Stimulated activated CD4-positive, alpha-beta T cell treated with anti-CD3 and anti-CD28 coated beads, Interleukin-15, amount 100 ng/mL, for 1 hour (primary cell): ENCODE measurements around the gene SPDEF.

ENCODE experiments used
- DNase-seq, 2 donors: peaks; one replicate each; pipeline ENCODE4 v3.0.0-alpha.2; 2020; ENCODE audit warnings: low read depth in 1 of 2, low spot score in 1 of 2

SPDEF gene

GRCh38 chr6:34563513-34563870 lies 7.4 kb upstream of the SPDEF start:
- DNase-seq = no peak

- DNase-seq = no peak
Measured at GRCh38 chr6:34562861-34563512, 6.9 kb upstream of the SPDEF start.

DNA sequence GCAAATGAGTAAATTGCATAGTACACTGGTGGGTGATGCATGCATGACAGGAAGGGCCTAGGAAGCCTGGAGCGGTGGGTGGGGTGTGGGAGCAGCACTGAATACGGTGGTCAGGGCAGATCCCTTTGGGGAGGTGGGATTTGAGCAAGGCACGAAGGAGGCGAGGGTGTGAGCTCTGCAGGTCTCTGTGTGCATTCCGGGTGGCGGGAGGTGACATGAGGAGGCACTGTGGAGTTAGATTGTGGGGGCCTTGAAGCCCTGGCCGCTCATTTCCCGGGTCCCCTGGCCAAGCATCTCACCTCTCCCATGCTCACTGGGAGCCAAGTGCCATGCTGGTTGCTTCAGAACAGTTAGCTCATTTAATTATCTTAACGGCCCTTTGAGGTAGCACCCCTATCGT lies 6.2 kb upstream of the SPDEF start:
- no peak for DNase-seq

DNA sequence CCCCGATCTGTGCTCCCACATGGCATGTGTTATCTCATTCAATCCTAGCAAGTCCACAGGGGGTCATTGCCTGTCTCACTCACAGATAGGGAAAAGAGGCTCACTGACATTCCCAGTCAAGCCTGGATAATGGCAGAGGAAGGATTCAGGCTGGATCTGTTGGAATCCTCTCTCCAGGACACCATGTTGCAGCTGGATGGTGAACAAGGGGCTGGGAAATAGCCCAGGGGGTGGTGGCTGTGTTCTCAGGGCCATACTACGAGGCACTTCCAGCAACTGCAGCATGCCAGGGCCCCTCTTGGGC lies 5.0 kb upstream of the SPDEF start:
- no peak for DNase-seq

DNA sequence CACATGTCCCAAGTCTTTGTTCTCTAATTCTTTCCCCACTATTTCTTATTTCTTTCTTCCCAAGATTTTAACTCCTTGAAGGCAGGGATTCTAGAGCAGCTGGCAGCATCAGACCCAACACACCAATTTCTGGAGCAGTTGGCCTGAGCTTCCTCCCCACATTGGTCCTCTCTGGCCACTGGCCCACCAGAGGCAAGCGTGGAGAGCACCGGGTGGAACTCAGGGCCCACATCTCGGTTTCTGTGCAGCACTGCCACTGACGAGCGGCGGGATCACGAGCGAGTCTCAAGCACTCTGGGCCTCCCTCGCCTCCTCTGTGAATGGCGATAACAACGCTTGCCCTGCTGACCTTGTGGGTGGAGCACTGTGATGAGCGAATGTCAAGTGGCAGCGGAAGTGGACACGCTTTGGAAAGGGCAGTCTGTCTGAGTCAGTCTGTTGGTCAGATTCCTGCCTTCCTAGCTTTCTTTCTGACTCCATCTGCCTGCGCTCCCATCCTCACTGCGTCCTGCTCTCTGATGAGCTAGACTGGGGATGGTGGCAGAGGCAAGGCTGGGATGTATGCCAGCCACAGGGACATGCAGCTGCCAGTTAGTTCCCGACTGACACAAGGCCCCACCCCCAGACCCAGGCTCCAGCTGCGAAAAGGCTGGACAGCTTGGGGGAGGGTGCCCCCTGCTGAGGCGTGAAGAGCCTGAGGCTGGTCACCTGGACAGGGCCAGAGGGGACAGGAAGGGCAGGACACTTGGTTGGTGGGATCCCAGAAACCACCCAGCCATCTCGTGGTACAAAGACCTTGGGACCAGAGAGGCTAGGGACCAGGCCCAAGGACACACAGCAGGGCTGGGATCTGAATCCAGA lies 4.5 kb upstream of the SPDEF start:
- no peak for DNase-seq

GRCh38 chr6:34559651-34560365 lies 3.7 kb upstream of the SPDEF start:
- DNase-seq = no peak

DNA sequence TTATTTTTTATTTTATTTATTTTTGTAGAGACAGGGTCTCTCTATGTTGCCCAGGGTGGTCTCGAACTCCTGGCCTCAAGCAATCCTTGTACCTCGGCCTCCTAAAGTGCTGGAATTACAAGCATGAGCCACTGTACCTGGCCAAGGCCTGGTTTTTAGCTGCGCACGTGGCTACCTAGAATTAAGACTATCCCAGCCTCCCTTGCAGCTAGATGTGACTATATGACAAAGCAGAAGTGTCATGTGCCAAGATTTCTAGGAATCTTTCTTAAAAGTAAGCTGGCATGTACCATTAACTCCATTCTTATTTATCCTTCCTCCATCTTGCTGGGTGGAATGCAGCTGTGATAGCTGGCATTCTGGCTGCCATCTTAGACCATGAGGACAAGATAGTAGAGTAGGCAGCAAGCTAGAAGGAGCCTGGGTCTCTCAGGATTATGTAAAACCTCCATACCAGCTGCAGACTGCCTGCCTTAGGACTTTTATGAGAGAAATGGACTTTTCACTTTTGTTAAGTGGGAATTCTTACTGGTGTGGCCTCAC lies 2.1 kb upstream of the SPDEF start:
- DNase-seq = no peak

DNA sequence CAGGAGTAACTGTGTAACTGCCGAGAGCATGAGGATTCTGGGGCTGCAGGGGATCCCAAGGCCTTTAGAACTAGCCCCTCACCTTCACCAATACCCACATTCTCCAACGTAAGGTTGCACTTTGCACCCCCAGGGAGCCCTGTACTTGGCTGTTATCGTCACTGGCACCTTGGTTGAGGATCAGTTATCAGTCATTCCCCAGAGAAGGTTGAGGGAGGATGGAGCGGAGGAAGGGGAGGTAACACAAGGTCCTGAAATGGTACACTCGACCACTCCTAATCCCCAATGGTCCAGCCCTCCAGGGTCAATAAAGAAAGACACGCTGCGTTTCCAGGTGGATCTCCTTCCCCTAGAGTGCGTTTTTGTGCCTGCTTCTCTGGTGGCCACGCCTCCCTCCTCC lies 1.1 kb upstream of the SPDEF start:
- no peak for DNase-seq

DNA sequence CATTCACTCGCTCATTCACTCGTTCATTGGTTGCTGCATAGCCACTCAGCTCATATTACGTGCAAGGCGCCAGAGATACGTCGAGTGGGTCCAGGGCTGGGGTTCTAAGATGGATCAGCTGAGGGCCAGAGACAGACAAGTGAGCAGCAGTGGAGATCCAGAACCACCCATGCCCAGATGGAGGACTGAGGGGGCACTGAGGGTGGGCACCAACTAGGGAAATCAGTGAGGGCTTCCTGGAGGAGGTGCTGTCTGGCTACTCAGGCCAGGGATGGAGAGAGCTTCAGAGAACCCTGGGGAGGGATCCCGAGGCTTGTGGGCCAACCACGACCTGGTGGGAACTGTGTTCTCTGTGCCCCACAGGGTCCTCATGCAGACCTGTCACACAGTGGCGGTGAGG lies 364 bp upstream of the SPDEF start:
- no peak for DNase-seq

DNA sequence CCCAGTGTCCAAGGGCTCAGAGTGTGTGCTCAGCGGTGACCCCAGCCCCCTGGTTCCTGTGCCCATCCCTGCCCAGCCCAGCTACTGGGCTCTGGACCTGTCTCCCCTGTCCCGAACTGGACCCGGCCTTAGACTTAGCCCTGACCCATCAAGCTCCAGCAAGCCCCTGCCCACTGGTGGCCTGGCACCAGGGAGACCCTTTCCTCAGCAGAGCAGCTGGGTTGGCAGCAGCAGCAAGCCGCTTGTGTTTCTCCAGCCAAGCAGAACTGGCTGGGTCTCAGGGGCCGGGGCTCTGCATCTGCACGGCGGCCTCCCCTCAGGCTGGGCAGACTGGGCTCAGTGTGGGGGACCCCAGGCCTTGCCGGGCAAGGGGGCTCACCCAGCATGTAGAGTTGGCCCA lies 801 bp downstream of the SPDEF start:
- DNase-seq = no peak

- DNase-seq = no peak
Measured at GRCh38 chr6:34555007-34555322, 1.2 kb downstream of the SPDEF start.

DNA sequence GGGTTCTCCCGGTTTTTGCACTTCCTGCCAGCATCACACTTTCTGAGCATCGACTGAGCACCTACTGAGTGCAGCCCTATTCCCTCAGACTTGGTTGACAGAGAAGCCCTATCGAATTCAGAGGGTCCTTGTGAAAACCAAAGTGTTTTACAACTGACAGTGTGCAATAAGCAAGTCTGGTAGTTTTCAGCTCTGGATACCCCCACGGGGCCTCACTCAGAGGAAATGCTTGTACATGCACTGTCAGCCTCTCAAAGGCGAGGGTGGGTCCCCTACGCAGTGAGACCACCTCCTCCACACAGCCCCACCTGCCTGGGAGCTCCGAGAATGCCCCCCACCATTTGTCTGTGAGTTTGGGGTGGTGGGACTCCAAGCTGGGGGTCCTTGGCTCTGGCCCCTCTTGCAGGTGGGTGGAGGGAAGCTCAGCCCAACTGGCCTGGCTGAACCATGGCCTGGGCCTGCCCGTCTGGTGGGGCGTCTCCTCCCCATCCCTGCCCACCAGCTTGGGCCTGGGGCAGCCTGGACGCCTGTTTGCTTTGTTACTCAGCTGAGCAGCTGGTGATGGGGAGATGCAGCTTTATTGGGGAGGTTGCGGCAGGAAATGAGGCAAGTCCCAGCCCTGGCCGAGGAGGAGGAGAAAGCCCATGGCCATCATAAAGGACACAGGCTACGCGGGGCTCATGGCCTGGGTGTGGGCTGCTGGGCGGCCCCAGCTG lies 1.7 kb downstream of the SPDEF start:
- no peak for DNase-seq

DNA sequence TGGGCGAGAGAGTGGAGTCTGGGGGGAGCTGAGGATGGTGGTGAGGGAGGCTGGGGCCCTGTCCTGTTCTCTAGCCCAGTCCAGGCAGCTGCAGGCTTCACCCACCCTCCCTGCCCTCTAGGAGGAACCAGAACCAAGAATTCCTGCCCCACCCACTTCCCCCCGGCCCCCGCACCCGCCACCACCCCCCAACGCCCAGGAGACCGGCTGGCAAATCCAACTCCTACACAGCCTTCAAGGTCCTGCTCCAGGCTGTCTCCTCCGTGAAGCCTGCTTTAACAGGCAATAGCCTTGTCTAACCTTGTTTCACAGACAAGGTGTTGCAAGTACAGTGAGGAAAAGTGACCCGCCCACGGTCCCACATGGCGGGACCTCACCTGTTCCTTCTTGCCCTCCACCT lies 2.4 kb downstream of the SPDEF start:
- DNase-seq = no peak

DNA sequence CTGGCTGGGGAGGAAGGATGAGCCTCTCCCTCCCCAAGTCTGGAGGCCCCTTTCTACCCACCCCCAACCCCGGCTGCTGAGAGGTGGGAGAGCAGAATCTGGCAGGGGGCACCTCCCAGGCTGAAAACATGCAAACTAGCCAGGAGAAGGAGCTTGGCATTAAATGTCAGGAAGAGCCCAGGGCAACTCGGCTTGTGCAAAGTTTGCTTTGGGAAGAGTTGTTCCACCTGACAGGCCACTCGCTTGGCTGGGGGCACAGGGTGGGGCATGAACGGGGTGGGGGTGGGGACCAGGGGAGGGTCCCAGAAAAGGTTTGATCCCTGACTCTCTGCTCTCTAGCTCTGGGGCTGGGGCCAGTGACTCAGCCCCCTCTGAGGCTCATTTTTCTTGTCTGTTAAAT lies 3.0 kb downstream of the SPDEF start:
- no peak for DNase-seq

GRCh38 chr6:34552620-34553019 lies 3.5 kb downstream of the SPDEF start:
- no peak for DNase-seq

DNA sequence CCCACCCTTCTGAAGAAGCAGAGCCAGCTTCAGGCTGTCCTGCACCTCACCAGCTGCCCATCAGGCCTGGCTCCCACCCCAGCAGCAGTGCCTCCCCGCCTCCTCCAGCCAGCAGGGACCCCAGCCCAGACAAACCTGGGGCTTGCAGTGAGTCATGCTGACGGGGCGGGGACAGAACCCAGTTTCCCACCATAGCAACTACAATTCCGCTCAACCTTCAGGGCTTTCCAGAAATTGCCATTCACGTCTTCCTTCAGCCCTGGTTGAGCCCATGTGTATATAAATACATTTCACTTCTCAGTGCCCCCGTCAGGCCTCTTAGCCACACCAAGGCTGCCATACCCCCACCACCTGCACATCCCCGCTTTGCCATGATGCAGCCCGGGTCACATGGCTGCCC lies 4.4 kb downstream of the SPDEF start:
- DNase-seq = no peak

GRCh38 chr6:34549804-34550202 lies 6.3 kb downstream of the SPDEF start:
- DNase-seq = no peak

GRCh38 chr6:34549026-34549803 lies 6.9 kb downstream of the SPDEF start:
- DNase-seq = no peak

DNA sequence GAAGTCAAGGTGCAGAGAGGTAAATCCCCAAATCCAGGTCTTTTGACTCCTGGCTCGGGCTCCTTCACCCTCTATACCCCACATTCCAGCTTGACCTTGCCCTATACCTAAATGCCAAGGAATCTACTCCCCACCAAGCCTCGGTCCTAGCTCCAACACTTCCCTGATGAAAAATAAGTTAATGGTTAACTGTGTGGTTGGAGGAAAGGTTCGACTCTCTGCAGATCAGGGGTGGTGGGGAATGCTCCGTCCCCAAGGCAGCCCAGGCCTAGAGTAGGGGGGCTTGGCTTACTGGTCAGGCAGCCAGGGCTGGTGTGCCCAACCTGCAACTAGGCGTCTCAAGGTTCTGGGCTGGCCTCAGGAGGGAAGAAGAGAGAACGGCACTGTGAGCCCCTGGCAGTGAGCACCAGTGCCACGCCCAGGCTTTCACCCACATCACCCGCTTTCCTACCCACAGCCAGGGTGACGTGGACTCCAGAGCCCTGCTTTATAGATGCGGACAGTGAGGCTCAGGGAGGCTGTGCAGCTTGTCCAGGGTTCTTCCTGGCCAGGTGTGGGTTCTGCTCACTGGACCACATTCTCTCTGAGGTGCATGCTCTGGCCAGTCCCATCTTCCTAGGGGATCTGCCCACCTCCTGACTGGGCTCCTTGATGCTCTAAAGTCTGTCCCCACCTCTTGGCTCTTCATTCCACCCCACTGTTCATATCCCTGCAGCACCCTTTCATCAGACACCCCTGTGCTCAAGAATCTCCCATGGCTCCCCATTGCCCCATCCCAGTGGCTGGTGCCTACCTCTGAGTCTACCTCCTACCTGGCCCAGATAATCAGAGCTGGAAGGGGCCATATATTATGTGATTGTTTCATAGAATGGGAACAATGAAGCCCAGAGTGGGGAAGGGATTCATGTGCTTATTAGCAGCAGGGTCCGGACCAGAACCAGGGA lies 8.2 kb downstream of the SPDEF start:
- no peak for DNase-seq
